ENCODE measurements around the gene HMMR.
"Not testable (repeated sequence)": the region's sequence is repeated elsewhere in the genome, so short reads cannot be mapped to it uniquely, and the experiment has no call there.

The HMMR gene

GRCh38 chr5:163460562-163461171, at the start of gene HMMR:
HMMR (plus strand) TSS chr5:163460632; CDS start chr5:163460693, 61 bp downstream.
- no peak for DNase-seq (ENCODE audit: low spot score)

GRCh38 chr5:163415673-163416072, 44.8 kb upstream of the HMMR start:
- DNase-seq (ENCODE audit: low spot score), result not testable (repeated sequence)

GRCh38 chr5:163424836-163425235, 35.6 kb upstream of the HMMR start:
- no peak for DNase-seq (ENCODE audit: low spot score)

- DNase-seq (ENCODE audit: low spot score), result not testable (repeated sequence)
Observed at GRCh38 chr5:163426128-163426527, 34.3 kb upstream of the HMMR start.

GRCh38 chr5:163432544-163432943, 27.9 kb upstream of the HMMR start:
- DNase-seq (ENCODE audit: low spot score), result no peak

GRCh38 chr5:163433271-163433670, 27.2 kb upstream of the HMMR start:
- no peak for DNase-seq (ENCODE audit: low spot score)

GRCh38 chr5:163434401-163434866, 26.0 kb upstream of the HMMR start:
- DNase-seq (ENCODE audit: low spot score), result no peak

GRCh38 chr5:163436515-163436914, 23.9 kb upstream of the HMMR start:
- no peak for DNase-seq (ENCODE audit: low spot score)

- no peak for DNase-seq (ENCODE audit: low spot score)
Observed at GRCh38 chr5:163437011-163437308, 23.5 kb upstream of the HMMR start.

GRCh38 chr5:163437309-163438182, 22.9 kb upstream of the HMMR start, which contains the start of gene CCNG1:
CCNG1 (plus strand) TSS chr5:163437595; CDS start chr5:163439257, 1,662 bp downstream.
- peak; percentile 93 for DNase-seq (ENCODE audit: low spot score)

- no peak for DNase-seq (ENCODE audit: low spot score)
Observed at GRCh38 chr5:163439092-163439425, 21.4 kb upstream of the HMMR start.

- DNase-seq (ENCODE audit: low spot score), result no peak
Observed at GRCh38 chr5:163440954-163441353, 19.5 kb upstream of the HMMR start.

GRCh38 chr5:163444526-163444925, 15.9 kb upstream of the HMMR start:
- no peak for DNase-seq (ENCODE audit: low spot score)

- DNase-seq (ENCODE audit: low spot score), result no peak
Observed at GRCh38 chr5:163445345-163445744, 15.1 kb upstream of the HMMR start.

- DNase-seq (ENCODE audit: low spot score), result no peak
Observed at GRCh38 chr5:163447191-163447590, 13.2 kb upstream of the HMMR start.

GRCh38 chr5:163447875-163448274, 12.6 kb upstream of the HMMR start:
- no peak for DNase-seq (ENCODE audit: low spot score)

- no peak for DNase-seq (ENCODE audit: low spot score)
Observed at GRCh38 chr5:163448491-163448890, 11.9 kb upstream of the HMMR start.

- DNase-seq (ENCODE audit: low spot score), result no peak
Observed at GRCh38 chr5:163451489-163451888, 8.9 kb upstream of the HMMR start.

- DNase-seq (ENCODE audit: low spot score), result no peak
Observed at GRCh38 chr5:163453705-163454104, 6.7 kb upstream of the HMMR start.

- not testable (repeated sequence) for DNase-seq (ENCODE audit: low spot score)
Observed at GRCh38 chr5:163455406-163455805, 5.0 kb upstream of the HMMR start.

GRCh38 chr5:163456029-163456589, 4.3 kb upstream of the HMMR start:
- DNase-seq (ENCODE audit: low spot score), result no peak

GRCh38 chr5:163456840-163457239, 3.6 kb upstream of the HMMR start:
- DNase-seq (ENCODE audit: low spot score), result no peak

GRCh38 chr5:163458778-163459385, 1.6 kb upstream of the HMMR start:
- DNase-seq (ENCODE audit: low spot score), result no peak
